A673 (cell line): ENCODE data around the gene PHACTR3.

Experiments
- CTCF ChIP-seq: fragments of 300-800, 200-600 bp; sonication (generic); conservative IDR thresholded peaks from 2 replicates; pipeline ENCODE4 v1.5.1; 2017; ENCODE audit warnings: low read depth, mild to moderate bottlenecking, antibody characterized with exemption, low read length, moderate library complexity, mixed read lengths
- EZH2 ChIP-seq: fragments of 200-600 bp; sonication (generic); IDR thresholded peaks from 2 replicates; pipeline ENCODE4 v1.6.1; 2017; ENCODE audit warnings: borderline replicate concordance, low read depth, mild to moderate bottlenecking, mixed read lengths, antibody characterized with exemption, low read length; ENCODE audit not compliant: poor library complexity, severe bottlenecking

GRCh38 chr20:59646487-59646886 is 42.1 kb downstream of the PHACTR3 start:
- TF ChIP-seq CTCF (no peak), EZH2 (no peak)
